ENCODE measurements around the gene TMPRSS3.
A peak's percentile ranks its signal among the peaks of the same experiment; 100 is the strongest.

TMPRSS3 gene

DNA sequence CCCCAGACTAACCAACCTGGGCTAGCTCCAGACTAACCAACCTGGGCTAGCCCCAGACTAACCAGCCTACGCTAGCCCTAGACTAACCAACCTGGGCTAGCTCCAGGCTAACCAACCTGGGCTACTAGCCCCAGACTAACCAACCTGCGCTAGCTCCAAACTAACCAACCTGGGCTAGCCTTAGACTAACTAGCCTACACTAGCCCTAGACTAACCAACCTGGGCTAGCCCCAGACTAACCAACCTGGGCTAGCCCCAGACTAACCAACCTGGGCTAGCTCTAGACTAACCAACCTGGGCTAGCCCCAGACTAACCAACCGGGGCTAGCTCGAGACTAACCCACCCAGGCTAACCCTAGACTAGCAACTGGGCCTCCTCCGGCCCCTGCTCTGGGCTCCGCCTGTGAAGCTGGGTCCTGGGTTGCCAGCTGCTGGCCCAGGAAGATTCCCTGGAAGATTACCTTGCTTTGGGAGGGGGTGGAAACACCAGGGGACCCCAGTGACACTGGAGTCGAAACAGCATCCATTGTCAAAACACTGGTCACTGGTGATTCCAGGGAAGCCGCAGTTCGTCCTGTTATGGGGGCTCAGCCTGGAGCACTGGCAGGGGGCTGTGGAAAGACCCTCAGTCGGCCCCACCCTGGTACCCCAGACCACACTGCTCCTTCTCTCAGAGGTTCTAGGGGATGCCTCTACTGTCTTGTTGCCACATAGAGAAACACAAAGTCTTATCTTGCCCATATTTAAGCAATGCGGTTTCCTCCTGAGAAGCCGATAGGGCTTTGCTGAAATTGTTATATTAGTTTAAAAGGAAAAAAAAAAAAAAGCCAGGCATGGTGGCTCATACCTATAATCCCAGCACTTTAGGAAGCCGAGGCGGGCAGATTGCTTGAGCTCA, 46.2 kb downstream of the TMPRSS3 start:
- no peak for DNase-seq

DNA sequence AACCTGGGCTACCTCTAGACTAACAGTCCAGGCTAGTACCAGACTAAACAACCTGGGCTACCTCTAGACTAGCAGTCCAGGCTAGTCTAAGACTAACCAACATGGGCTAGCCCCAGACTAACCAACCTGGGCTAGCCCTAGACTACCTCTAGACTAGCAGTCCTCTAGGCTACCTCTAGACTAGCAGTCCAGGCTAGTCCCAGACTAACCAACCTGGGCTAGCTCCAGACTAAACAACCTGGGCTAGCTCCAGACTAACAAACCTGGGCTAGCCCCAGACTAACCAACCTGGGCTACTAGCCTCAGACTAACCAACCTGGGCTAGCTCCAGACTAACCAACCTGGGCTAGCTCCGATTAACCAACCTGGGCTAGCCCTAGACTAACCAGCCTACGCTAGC, 47.1 kb downstream of the TMPRSS3 start:
- no peak for DNase-seq

GRCh38 chr21:42347601-42348327, 48.1 kb downstream of the TMPRSS3 start:
- DNase-seq = no peak

GRCh38 chr21:42346866-42347600, 48.8 kb downstream of the TMPRSS3 start:
- DNase-seq = no peak

GRCh38 chr21:42346441-42346840, 49.4 kb downstream of the TMPRSS3 start:
- DNase-seq = no peak

DNA sequence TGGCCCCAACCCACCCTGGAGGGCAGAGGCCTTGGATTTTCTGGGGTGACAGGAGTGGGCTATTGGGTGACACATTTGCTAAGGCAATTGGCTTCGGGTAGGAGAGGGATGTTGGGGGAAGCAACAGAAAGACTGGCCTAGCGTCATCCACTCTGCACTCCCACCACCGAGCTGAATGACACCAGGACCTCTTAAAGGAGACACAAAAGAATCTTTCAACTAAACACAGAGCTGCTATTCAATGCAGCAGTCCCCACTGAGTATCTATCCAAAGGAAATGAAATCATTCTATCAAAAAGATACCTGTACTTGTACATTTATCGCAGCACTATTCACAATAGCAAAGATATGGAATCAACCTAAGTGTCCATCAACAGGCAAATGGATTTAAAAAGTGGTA, 51.2 kb downstream of the TMPRSS3 start:
- no peak for DNase-seq

DNA sequence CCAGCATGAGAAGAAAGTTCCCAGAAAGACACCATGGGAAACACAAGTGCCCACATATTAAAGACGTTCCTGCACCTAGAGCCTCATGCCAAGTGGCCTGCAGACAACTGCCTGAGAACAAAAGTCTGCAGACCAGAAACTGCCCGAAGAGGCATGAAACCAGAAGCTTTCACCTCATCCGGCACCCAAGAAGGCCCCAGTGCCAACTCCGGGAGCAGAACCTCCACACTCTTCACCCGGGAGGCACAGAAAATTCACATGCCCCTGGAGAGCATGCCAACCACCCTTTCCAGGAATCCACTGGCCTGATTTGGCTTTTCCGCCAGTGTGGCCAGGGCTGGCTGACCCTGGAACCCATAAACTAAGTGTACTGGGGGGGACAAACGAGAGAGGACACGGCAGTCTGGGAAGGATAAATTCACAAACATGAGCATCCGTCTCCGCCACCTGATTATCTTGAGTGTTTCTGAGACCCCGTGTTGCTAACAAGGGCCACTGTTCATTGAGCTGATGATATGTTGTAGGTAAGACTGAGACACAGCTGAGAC, 51.8 kb downstream of the TMPRSS3 start:
- no peak for DNase-seq

- no peak for DNase-seq
Measured at GRCh38 chr21:42343556-42343955, 52.3 kb downstream of the TMPRSS3 start.

- DNase-seq = no peak
Measured at GRCh38 chr21:42343101-42343500, 52.8 kb downstream of the TMPRSS3 start.

DNA sequence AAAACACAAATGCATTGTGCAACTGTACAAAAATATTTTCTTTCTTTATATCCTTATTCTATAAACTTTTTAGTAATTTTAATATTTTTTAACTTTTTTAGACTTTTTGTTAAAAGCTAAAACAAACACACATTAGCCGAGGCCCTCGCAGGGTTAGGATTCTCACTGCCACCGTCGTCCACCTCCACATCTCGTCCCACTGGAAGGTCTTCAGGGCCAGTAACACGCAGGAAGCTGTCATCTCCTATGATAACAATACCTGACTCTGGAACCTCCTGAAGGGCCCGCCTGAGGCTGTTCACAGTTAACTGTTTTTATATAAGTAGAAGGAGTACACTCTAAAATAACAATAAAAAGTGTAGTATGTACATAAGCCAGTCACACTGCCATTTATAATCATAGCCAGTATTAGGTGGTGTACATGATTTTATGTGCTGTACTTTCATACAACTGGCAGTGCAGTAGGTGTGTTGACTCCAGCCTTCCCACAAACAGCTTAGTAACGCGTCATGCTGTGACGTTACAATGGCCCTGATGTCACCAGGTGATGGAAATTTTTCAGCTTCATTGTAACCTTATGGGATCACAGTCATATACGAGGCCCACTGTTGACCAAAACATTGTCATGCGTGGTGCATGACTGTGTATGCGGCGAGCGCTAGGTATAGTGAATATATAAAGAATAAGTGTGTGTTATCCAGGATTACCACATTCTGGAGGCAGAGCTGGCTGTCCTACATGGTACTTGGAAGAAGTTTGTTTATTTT, 53.9 kb downstream of the TMPRSS3 start:
- no peak for DNase-seq

- DNase-seq = no peak
Measured at GRCh38 chr21:42340187-42341050, 55.4 kb downstream of the TMPRSS3 start.

GRCh38 chr21:42338729-42339715, 56.8 kb downstream of the TMPRSS3 start:
- DNase-seq = no peak

DNA sequence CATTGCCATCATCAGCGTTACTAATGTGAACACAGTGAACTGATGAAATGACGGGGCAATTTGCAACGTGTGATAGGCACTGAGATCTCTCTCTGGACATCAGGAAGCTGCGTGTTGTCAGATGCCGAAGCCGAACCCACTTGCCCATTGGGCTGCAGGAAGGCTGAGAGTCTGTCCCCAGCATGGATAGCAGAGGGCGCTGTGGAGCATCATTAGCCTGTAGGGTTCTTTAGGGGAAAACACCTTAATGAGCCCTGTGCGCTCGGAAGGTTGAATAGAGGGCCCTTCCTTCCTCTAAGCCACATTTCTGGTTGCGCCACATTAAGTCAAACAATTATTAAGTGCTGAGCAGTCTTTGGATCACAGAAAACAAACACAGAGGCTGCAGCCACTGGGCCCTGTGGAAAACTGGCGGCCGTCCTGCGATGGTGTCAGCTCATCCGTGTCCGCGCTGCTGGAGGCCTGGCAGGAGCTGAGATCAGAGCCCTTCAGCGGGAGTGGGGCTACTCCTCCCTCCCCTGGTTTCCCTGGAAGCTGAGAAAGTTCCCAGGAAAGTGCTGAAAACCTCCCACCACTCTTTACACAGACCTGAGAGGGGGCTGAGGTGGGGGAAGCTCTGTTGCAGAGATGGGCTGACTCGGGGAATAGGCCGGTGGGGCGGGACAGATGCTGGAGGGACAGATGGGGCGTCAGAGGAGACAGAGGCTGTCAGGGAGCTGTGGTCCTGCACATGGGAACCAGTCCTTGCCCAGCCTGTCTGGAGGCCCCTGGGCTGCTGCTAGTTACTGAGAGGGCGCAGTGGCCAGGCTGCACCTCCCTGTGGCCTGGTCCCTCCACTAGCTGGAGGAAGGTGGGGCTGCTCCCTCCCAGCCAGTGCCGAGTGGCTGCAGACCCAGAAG, 57.8 kb downstream of the TMPRSS3 start:
- DNase-seq = peak; percentile 92

- DNase-seq = no peak
Measured at GRCh38 chr21:42337276-42337675, 58.6 kb downstream of the TMPRSS3 start.

DNA sequence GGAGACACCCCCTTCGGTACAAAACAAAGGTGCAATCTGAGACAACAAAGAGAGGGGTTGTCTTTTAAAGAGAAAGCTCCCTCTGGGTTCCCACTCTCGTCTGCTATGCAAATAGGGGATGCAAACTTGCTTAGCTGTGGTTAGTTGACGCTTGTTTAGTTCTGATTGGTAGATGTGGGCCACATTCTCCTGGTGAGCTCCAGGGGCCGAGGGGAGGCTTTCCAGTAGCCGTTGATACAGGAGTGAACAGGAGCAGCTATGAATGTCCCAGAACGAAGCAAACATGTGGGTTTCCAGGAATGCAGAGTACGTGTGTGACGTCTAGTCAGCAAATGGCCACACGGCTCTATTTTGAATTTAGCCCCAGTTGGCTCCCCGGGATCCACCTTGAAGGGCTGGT, 59.8 kb downstream of the TMPRSS3 start:
- no peak for DNase-seq

- DNase-seq = no peak
Measured at GRCh38 chr21:42332557-42333317, 63.1 kb downstream of the TMPRSS3 start.

DNA sequence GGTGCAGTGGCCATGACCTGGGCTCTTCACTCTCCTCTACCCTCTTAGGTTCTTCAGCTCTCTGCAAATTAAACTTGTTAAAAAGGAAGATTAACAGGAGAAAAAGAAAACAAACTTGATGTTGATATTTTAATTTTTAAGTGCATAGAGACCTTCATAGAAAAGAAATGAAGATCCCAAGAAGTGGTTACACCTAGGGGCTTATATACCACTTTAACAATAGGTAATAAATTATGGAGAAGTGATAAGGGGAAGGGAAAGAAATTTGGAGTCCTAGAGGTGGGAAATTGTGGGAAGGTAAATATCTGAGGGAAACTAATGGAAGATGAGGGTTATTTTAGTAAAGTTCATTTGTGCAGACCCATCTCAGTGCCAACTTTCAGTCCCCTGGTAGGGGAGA, 64.2 kb downstream of the TMPRSS3 start:
- DNase-seq = no peak

Data from NCI-H2029 (cell line).